SW480 (cell line): ENCODE results near the gene ARRDC2.
"Not testable (repeated sequence)": the region's sequence is repeated elsewhere in the genome, so short reads cannot be mapped to it uniquely, and the experiment has no call there.

Experiments used
- DNase-seq: peaks from one replicate; pipeline ENCODE4 v3.0.0-alpha.2; 2016; ENCODE audit warnings: low spot score

The ARRDC2 gene

DNA sequence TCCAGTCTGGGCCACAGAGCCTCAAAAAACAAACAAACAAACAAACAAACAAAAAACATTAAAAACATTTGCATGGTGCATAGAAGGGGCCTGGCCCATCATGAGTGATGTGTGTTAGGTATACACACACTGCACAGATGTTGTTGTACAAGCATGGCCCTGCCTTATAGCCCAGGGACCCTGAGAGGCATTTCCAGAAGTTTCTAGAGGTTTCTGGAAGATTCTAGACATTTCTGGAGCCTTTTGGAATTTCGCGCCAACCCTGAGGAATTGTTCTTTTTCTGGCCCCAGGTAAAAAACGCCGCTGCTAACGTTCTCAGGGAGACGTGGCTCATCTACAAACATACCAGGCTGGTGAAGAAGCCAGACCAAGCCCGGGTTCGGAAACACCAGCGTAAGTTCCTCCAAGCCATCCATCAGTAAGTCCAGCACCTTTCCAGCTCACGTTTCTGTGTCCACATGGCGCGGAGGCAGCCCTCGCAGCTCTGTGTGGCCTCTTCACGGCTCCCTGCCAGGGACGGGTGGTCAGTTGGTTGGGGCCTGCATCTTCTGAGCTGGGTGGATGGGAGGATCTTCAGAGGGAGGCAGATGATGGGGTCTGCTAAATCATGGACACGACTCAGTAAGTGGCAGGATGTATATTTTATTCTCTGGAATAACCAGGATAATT is 18.4 kb upstream of the ARRDC2 start:
- no peak for DNase-seq

DNA sequence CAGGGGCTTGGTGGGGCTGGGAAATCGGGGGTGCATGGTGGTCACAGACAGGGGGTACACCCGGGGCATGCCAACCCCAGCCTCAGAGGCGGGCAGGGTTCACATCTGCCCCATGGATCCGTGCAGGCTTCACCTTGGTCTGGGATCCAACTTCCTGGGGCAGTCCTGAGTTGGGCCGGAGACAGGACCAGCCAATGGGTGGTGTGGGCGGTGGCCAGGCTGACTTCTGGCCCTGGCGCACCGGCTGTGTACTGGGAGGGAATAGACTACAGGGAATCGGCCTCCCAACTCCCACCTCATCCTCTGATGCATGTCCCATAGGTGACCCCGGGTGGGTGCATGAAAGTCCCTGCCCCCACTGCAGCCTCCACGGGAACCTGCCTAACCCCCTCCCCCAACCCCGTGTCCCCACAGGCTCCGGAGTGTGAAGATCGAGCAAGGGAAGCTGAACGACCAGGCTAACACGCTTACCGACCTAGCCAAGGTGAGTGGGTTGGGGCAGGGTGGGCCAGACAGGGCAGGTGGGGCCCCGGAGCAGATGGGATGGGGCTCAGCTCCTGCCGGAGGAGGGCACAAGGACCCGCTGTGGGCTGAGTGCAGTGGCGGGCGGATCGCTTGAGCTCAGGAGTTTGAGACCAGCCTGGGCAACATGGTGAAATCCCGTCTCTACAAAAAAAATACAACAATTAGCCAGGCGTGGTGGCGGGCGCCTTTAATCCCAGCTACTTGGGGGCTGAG is 14.7 kb upstream of the ARRDC2 start:
- DNase-seq: no peak

DNA sequence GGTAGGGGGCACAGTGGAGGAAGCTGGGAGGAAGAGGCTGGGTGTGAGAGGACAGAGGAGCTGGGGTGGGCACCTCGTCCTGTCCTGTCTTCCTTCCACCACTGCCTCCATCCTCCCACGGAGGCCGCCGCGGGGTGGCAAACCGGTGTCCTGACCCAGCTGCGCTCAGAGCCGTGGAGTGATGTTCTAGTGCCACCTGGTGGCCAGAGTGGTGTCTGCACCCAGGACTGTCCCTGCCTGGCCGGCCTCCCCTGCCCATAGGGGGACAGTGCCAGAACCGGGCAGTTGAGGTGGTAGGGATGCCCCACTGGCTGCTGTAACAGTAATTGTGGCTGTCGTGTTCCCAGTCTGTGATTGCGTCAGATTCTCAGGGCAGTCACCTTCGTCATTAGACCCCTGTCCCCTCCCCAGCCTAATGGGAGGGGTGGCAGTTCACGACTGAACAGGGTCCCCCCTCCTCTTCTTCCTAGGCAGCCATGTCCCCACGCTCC is 11.1 kb upstream of the ARRDC2 start:
- DNase-seq: peak; percentile 67

DNA sequence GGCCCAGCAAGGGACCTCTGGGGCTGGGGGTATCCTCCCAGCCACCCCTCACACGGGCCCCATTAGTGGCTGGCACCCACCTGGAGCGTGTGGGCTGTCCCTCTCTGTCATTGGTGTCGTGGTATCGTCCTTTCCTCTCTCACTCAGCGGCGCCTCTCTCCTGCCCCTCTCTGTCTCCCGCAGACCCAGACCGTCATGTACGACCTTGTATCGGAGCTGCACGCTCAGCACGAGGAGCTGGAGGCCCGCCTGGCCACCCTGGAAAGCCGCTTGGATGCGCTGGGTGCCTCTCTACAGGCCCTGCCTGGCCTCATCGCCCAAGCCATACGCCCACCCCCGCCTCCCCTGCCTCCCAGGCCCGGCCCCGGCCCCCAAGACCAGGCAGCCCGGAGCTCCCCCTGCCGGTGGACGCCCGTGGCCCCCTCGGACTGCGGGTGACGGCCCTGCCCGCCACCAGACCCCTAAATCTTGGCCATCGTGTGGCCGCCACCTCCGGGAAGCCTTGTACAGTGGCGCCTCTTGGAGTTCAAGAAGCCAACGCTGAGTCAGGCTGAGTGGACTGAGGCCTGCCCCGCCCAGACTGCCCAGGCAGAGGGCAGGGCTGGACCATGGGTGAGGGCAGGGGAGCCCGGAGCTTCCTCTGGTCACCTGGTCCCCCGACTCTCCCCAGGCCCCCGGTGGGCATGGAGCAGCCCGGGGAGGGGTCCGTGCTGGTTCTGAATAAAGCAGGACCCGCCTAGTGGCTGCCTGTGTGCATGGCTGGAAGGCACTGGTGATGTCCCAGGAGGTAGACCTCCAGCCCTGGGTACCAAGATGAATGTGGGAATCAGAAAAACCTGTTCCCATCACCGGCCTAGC is 9.8 kb upstream of the ARRDC2 start:
- no peak for DNase-seq

DNA sequence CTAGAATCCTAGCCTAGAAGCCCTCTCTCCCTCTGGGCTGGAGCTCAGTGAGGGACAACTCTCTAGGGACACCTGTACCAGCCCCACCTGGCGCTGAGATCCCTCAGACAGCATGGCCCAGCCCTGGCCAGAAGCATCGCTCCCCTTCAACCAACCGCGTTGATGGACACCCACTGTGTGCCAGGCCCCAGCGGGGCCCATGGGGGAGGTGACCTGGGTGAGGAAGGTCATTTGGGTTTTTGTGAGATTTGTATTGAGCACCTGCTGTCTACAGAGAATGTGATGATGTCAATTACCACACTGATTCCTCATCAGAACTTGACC is 9.2 kb upstream of the ARRDC2 start:
- DNase-seq: no peak

DNA sequence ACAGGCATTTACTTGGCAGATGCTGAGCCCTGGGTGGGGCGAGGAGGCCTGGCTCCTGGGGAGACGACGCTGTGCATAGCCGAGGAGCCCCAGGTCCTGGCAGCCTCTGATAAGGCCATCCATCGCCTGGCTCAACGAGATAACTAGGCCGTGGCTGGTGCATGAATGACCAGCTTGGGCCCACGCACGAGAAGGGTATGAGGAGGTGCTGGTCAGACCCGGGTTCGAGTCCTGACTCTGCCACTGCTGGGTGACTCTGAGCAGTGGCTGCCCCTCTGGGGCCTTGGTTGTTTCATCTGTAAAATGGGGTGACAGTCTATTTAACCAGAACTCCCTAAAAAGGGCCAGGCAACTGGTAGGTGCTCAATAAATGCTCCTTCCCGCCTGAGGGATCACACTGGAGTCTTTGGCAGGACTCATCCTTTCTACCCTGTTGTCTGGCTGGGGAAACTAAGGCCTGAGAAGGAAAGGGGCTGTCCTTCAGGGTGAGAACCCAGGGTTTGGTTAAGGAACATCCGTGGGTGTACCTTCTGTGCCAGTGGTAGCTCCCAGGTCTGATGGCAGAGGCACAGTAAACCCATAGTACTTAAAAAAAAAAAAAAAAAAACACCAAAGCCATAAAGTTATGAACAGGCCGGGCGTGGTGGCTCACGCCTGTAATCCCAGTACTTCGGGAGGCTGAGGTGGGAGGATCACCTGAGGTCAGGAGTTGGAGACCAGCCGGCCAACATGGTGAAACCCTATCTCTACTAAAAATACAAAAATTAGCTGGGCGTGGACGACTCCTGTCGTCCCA is 8.1 kb upstream of the ARRDC2 start:
- DNase-seq: no peak

DNA sequence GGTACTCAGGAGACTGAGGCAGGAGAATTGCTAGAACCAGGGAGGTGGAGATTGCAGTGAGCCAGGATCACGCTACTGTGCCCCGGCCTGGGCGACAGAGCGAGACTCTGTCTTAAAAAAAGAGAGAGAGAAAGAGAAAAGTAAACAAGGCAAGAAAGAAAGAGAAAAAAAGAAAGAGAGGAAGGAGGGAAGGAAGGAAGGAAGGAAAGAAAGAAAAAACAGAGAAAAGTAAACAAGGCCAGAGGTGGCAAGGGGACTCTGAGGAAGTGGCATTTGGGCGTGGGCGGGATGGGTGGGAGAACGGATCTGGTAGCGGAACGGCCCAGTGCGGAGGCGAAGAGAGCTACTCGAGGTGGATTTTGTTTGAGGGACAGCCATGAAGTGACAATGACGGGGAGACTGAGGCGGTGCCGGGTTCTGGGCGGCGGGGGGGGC is 7.5 kb upstream of the ARRDC2 start:
- no peak for DNase-seq

DNA sequence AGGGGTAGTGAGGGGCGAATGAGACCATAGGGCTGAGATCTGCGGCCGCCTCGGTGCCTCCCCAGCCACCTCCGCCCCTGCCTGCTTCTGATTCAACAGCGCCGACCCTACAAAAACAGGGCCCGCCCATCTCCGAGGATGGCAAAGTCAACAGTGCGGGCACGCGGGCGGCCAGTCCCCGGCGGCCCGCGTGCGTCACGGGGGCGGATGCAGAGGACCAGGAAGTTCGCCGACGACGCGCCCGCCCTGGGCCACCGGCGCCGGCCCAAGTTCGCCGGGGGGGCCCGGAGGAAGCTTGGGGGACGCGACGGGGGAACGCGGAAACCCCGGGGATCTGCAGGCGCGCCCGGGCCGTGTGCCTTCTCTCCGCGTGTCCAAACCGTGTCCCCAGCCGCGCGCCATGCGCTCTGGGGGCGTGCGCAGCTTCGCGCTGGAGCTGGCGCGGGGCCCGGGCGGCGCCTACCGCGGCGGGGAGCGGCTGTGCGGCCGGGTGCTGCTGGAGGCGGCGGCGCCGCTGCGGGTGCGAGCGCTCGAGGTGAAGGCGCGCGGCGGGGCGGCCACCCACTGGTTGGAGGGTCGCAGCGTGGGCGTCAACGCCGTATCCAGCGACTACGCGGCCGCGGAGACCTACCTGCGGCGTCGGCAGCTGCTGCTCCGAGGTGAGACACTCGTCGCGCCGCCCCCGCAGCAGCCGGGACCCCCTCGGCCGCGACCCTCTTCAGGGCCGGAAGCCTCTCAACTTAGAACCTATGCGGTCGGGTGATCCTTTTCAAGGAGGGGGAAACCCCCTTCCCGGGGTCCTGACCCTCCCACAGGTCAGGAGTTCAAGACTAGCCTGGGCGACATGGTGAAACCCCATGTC is 6.8 kb upstream of the ARRDC2 start:
- DNase-seq: peak; percentile 89

DNA sequence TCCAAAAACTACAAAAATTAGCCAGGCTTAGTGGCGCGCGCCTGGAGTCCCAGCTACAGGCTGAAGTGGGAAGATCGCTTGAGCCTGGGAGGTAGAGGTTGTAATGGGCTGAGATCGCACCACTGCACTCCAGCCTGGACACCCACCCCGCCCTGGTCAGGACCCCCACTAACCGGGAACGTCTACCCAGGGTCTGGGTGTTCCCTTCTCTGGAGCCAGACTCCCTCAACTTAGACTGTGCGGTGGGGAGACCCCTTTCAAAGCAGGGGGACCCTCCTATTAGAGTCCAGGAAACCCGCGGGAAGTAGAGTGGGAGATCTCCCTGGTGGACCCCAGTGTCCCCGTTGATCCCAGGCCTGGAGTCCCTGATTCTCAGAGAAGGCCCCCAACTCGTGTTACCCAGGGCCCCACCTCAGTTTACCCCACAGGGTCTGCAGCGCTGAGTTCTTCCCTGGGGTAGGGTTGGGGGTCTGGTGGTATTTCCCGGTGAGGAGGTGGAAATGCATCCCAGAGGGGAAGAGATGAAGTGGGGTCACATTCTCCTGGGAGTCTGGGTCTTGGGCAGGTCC is 6.1 kb upstream of the ARRDC2 start:
- no peak for DNase-seq

DNA sequence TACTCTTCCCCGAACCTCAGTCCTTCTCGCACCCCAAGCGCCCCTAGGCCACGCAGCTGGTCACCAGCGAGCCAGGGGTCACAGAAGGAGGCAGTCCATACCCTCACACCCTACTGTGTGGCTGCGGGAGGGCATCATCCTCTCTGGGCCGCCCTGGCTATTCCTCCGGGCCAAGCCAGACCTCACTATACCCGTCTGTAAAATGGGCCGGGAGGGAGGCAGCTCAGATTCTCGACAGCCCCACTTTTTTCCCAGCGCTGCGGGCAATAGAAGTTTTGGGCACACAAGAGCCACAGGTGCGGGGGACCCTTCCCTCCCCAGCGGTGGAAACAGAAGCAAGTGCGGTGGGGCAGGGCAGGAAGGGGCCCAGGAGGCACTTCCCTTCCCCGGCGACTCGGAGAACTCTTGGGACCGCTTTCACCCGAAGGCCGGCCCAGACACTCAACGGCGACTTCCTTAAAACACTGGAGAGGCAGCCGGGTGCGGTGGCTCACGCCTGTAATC is 5.6 kb upstream of the ARRDC2 start:
- DNase-seq: no peak

DNA sequence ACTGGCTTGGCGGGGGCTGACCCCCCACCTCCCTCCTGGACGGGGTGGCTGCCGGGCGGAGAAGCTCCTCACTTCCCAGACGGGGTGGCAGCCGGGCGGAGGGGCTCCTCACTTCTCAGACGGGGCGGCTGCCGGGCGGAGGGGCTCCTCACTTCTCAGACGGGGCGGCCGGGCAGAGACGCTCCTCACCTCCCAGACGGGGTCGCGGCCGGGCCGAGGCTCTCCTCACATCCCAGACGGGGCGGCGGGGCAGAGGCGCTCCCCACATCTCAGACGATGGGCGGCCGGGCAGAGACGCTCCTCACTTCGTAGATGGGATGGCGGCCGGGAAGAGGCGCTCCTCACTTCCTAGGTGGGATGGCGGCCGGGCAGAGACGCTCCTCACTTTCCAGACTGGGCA is 2.2 kb upstream of the ARRDC2 start:
- DNase-seq: not testable (repeated sequence)

DNA sequence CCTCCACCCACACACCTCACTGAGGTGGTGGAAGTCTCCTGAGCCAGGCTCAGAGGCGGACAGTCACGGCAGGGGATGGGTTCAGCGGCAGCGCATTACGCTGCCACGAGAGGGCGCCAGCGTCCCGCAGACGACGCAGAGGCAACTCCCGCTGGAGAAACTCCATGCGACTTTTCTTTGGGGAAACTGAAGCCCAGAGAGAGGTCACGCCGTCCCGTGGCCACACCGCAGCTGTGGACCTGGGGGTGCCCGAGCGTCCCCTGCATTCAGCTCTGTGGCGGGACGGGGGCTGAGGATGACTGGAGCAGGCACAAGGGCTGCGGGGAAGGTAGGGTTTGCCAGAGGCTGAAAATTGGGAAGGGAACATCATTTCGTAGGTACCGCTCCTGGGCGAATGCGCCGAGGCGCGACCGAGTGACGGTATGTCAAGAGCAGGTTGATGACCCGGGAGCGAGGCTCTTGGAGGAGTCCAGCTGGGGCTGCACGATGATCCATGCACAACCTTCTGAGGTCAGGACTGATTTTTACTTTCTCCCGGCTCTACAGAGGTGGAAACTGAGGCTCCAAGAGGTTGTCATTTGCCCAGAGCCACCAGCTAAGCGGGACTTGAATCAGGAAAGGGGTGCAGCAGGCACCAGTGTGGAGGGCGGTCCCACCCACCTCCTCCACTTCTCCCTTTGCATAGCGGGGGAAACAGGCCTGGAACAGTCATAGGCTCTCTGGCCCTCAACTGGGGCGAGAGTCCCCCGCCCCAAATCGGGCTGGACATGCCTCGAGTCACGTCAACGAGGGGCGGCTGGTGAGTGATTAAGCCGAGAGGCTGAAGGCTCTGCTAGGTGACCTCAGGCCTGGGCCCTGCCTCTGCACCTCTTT is 690 bp upstream of the ARRDC2 start:
- peak; percentile 59 for DNase-seq

DNA sequence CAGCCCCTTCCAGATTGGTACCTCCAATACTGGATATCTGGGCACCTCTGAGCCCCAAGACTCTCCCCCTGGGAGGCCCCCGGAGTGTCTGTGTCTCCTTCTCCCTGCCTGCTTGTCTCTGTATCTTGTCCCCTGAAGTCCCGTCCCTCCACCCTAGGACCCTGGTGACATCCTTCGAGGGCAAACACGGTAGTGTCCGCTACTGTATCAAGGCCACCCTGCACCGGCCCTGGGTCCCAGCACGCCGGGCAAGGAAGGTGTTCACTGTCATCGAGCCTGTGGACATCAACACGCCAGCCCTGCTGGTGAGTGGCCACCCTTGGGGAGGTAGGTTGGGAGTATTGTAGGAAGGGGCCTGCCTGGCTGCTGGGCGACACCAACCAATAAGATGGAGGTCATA is 844 bp downstream of the ARRDC2 start:
- no peak for DNase-seq

DNA sequence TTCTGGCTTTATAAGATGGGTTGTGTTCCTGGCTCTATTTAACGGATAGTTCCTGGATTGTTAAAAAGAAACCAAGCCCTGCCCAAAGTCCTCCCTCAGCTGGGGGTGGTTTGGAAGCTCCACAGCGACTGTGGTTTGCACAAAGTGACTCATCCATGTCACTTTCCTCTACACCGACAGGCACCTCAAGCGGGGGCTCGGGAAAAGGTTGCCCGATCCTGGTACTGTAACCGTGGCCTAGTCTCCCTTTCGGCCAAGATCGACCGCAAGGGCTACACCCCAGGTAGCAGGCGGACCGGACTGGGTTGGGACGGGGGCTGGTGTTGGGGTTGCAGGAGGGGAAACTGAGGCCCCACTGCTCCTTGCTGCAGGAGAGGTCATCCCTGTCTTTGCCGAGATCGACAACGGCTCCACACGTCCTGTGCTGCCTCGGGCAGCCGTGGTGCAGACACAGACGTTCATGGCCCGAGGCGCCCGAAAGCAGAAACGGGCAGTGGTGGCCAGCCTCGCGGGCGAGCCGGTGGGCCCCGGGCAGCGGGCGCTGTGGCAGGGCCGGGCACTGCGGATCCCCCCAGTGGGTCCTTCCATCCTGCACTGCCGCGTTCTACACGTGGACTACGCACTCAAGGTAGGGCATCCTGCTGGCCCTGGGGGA is 1.6 kb downstream of the ARRDC2 start:
- DNase-seq: peak; percentile 75

DNA sequence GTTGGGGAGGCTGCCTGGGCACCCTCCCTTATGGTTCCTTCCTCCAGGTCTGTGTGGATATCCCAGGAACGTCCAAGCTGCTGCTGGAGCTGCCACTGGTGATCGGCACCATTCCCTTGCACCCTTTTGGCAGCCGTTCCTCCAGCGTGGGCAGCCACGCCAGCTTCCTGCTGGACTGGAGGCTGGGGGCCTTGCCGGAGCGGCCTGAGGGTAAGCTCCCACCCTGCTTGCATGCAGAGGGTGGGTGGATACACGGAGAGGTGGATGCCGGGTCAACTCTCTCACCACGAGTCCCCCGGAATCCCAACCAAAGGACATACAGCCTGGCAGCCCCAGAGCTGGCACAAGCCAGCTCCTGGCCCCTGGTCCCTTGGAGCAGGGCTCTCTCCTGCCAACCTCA is 2.2 kb downstream of the ARRDC2 start:
- no peak for DNase-seq

DNA sequence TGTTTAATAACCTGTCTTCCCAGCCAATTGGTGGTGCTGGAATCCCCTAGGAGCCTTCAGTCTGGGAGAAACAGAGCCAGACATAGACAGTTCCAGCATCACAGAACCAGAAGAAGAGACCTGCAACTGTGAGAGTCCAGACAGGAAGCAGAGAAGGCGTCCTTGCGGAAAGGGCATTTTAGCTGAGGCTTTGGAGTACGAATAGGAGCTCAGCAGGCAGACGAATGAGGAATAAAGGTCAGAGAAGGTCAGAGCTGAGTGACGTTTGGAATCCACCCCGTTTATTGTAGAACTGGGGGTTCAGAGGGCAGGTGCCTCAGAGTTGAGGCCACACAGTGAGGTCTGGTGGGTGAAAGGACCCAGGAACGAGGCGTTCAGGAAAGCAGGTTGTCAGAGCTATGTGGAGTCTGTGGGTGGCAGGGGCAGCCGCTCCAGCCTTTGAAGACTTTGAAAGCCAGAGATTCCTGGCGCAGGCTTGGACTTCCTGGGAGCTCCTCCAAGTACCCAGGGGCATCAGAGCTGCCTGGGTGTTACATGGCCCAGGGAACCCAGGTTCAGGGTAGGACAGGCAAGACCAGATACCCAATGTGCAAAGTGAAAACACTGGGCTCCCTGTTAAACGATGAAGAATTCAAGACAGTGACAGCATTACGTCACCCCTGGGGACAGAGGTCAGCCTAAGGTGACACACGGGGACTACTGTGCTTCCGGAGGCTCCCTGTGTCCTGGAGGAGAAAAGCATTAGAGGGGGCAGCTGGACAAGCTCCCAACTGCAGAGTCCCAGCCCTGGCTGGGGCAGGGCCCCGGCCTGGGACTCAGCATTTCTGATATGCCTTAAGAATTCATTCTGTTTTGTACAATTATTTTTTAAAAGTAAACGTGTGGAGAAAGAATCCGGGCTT is 5.5 kb downstream of the ARRDC2 start:
- DNase-seq: no peak

DNA sequence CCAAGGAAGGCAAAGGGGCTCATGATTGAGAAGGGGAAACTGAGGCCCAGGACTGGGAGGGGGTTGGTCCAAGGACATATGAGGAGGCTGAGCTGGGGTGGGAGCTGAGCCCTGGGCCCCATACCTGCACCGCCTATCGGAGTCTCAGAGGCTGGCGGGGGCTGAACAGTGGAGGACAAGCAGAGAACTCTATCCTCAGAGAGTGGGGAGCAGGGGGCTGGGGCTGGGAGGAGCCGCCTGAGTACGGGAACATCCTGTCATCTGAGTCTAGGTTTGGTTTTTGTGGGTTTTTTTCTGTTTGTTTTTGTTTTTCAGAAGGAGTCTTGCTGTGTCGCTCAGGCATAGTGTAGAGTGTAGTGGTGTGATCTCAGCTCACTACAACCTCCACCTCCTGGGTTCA is 6.2 kb downstream of the ARRDC2 start:
- no peak for DNase-seq
